Keratinocyte (primary cell): ENCODE data around the gene TUSC7.

Source experiments
- CTCF ChIP-seq, 3 experiments: IDR thresholded peaks in 1 of 3; conservative IDR thresholded peaks in 1 of 3; optimal IDR thresholded peaks in 1 of 3; 2 replicates in 2 of 3; 3 replicates in 1 of 3; pipeline versions ENCODE3 to v1.5.1; 2011; ENCODE audit warnings: low read length in 3 of 3, mild to moderate bottlenecking in 3 of 3, moderate library complexity in 2 of 3, control low read depth in 1 of 3, inconsistent platforms in 1 of 3; ENCODE audit not compliant: insufficient read depth in 2 of 3; ENCODE audit errors: extremely low read depth in 1 of 3
- EZH2 ChIP-seq: IDR thresholded peaks from one replicate; pipeline ENCODE4 v1.6.1; 2012; ENCODE audit warnings: inconsistent platforms, mild to moderate bottlenecking, low read length, moderate library complexity

- TF ChIP-seq EZH2 (no peak), CTCF (optimal IDR thresholded peaks at IDR 0.05 in 1 of 3, IDR thresholded peaks at IDR 0.05 in 1 of 3, conservative IDR thresholded peaks at IDR 0.05 in 1 of 3; ENCODE audit: extremely low read depth in 1 of 3, insufficient read depth in 2 of 3, low read length in 3 of 3) (no peak)
These were observed 6.9 kb downstream of the TUSC7 start for GRCh38 chr3:116716490-116716889.
